Trophoblast cell (in vitro differentiated cells and primary cell): ENCODE data around the gene SEMA3C.

ENCODE experiments used
- DNase-seq, 2 donors: peaks; one replicate each; pipeline ENCODE4 v3.0.0-alpha.2; 2016
- H2AFZ ChIP-seq: 2 replicates; pipeline ENCODE4 v1.6.1; 2013; ENCODE audit warnings: low read length, moderate library complexity, mild to moderate bottlenecking; ENCODE audit not compliant: insufficient read depth, poor library complexity
- H2AK5ac ChIP-seq: 2 replicates; pipeline ENCODE4 v1.6.1; 2013; ENCODE audit warnings: mild to moderate bottlenecking, low read length
- H2BK120ac ChIP-seq: 2 replicates; pipeline ENCODE4 v1.6.1; 2013; ENCODE audit warnings: low read length, mild to moderate bottlenecking, moderate library complexity; ENCODE audit not compliant: insufficient read depth, poor library complexity
- H2BK12ac ChIP-seq: 2 replicates; pipeline ENCODE4 v1.6.1; 2013; ENCODE audit warnings: mild to moderate bottlenecking, low read length, moderate library complexity
- H2BK5ac ChIP-seq: 2 replicates; pipeline ENCODE4 v1.6.1; 2013; ENCODE audit warnings: low read length, low read depth, moderate library complexity, mild to moderate bottlenecking; ENCODE audit not compliant: poor library complexity
- H3K14ac ChIP-seq: 2 replicates; pipeline ENCODE4 v1.6.1; 2013; ENCODE audit warnings: mild to moderate bottlenecking, low read length
- H3K18ac ChIP-seq: 2 replicates; pipeline ENCODE4 v1.6.1; 2013; ENCODE audit warnings: mild to moderate bottlenecking, low read length
- H3K23ac ChIP-seq: 2 replicates; pipeline ENCODE4 v1.6.1; 2013; ENCODE audit warnings: low read length
- H3K27ac ChIP-seq: 2 replicates; pipeline ENCODE4 v1.5.1; 2013; ENCODE audit warnings: low read depth, mild to moderate bottlenecking, inconsistent platforms, low read length, moderate library complexity
- H3K27me3 ChIP-seq: 2 replicates; pipeline ENCODE4 v1.6.1; 2013; ENCODE audit warnings: inconsistent platforms, mild to moderate bottlenecking, low read length, moderate library complexity; ENCODE audit not compliant: insufficient read depth
- H3K36me3 ChIP-seq, 2 experiments: 1 replicate in 1 of 2; 2 replicates in 1 of 2; pipeline ENCODE4 v1.6.1; 2013; ENCODE audit warnings: low read length in 2 of 2, mild to moderate bottlenecking in 2 of 2, moderate library complexity in 1 of 2; ENCODE audit not compliant: insufficient read depth in 2 of 2, control insufficient read depth in 1 of 2
- H3K4ac ChIP-seq: 2 replicates; pipeline ENCODE4 v1.6.1; 2013; ENCODE audit warnings: low read depth, mild to moderate bottlenecking, low read length, moderate library complexity
- H3K4me1 ChIP-seq, 2 experiments: 1 replicate in 1 of 2; 2 replicates in 1 of 2; pipeline ENCODE4 v1.6.1; 2013; ENCODE audit warnings: low read length in 2 of 2, mild to moderate bottlenecking in 2 of 2, moderate library complexity in 1 of 2; ENCODE audit not compliant: insufficient read depth in 2 of 2, control insufficient read depth in 1 of 2
- H3K4me2 ChIP-seq: 2 replicates; pipeline ENCODE4 v1.6.1; 2013; ENCODE audit warnings: inconsistent platforms, mild to moderate bottlenecking, low read length, moderate library complexity
- H3K4me3 ChIP-seq: 2 replicates; pipeline ENCODE4 v1.5.1; 2013; ENCODE audit warnings: mild to moderate bottlenecking, low read depth, low read length, inconsistent platforms
- H3K79me1 ChIP-seq: one replicate; pipeline ENCODE4 v1.6.1; 2013; ENCODE audit warnings: low read length
- H3K79me2 ChIP-seq: 2 replicates; pipeline ENCODE4 v1.6.1; 2013; ENCODE audit warnings: low read length, mild to moderate bottlenecking; ENCODE audit not compliant: control insufficient read depth, insufficient read depth, poor library complexity
- H3K9ac ChIP-seq: 2 replicates; pipeline ENCODE4 v1.6.1; 2013; ENCODE audit warnings: mild to moderate bottlenecking, low read length
- H3K9me3 ChIP-seq: 2 replicates; pipeline ENCODE4 v1.6.1; 2013; ENCODE audit warnings: low read depth, mild to moderate bottlenecking, control low read depth, inconsistent platforms, low read length; ENCODE audit not compliant: insufficient read depth
- H4K12ac ChIP-seq: 2 replicates; pipeline ENCODE4 v1.6.1; 2013; ENCODE audit warnings: low read depth, mild to moderate bottlenecking, low read length, moderate library complexity
- H4K8ac ChIP-seq: 2 replicates; pipeline ENCODE4 v1.6.1; 2013; ENCODE audit warnings: low read depth, mild to moderate bottlenecking, low read length, moderate library complexity
- H4K91ac ChIP-seq: one replicate; pipeline ENCODE4 v1.6.1; 2013; ENCODE audit warnings: low read depth, mild to moderate bottlenecking, low read length, moderate library complexity
- WGBS: extraction: QIAGEN DNeasy Blood & Tissue Kit; methylation state at CpG from one replicate; pipeline ENCODE4 v1.1.7; 2013; ENCODE audit warnings: missing lambda C conversion rate; ENCODE audit not compliant: insufficient read length, insufficient coverage; ENCODE audit errors: extremely low coverage; 5-methylcytosine and 5-hydroxymethylcytosine counted together

The SEMA3C gene

GRCh38 chr7:80773787-80774508 is 144.9 kb downstream of the SEMA3C start:
- DNase-seq: no peak
- Histone ChIP-seq H2BK120ac (no peak overlapping the region), H3K4me1 (no peaks in the 10 kb centered on the region), H4K12ac (no peak overlapping the region), H2AK5ac (no peak overlapping the region), H3K4me3 (no peak overlapping the region), H3K79me1 (no peaks in the 10 kb centered on the region), H3K9ac (no peak overlapping the region), H2BK5ac (no peak overlapping the region), H3K27me3 (no peaks in the 10 kb centered on the region), H2BK12ac (no peak overlapping the region), H4K91ac (no peak overlapping the region), H3K23ac (no peak overlapping the region), H3K4me2 (no peak overlapping the region), H3K79me2 (no peaks in the 10 kb centered on the region), H2AFZ (no peak overlapping the region), H3K27ac (no peak overlapping the region), H3K4ac (no peak overlapping the region), H3K36me3 (no peaks in the 10 kb centered on the region), H3K9me3 (no peaks in the 10 kb centered on the region), H4K8ac (no peak overlapping the region), H3K14ac (no peak overlapping the region), H3K18ac (no peak overlapping the region)
- no CpG with 5 or more reads among the region's 1 CpG for WGBS

- no peak overlapping the region for H3K27ac ChIP-seq
- no peaks in the 10 kb centered on the region for H3K79me1 ChIP-seq
These were observed 146.4 kb downstream of the SEMA3C start for GRCh38 chr7:80772347-80772993.

GRCh38 chr7:80771523-80771922 is 147.3 kb downstream of the SEMA3C start:
- no peak for DNase-seq
- Histone ChIP-seq H3K18ac (no peak overlapping the region), H4K91ac (no peak overlapping the region), H3K27me3 (no peaks in the 10 kb centered on the region), H3K9ac (peak overlapping the region; percentile 12), H2BK120ac (peak overlapping the region; percentile 51), H3K4ac (no peak overlapping the region), H2BK12ac (no peak overlapping the region), H3K79me2 (no peaks in the 10 kb centered on the region), H3K14ac (no peak overlapping the region), H2BK5ac (no peak overlapping the region), H4K8ac (peak overlapping the region; percentile 7), H3K4me1 (no peaks in the 10 kb centered on the region), H3K23ac (no peak overlapping the region), H3K9me3 (no peaks in the 10 kb centered on the region), H2AFZ (no peak overlapping the region), H3K36me3 (no peaks in the 10 kb centered on the region), H3K27ac (no peak overlapping the region), H3K4me3 (no peak overlapping the region), H4K12ac (no peak overlapping the region), H3K4me2 (no peak overlapping the region), H3K79me1 (no peaks in the 10 kb centered on the region), H2AK5ac (no peak overlapping the region)
- WGBS: no CpG with 5 or more reads among the region's 4 CpGs

More at GRCh38 chr7:80772347-80772993, 146.4 kb downstream of the SEMA3C start:
- Histone ChIP-seq H3K4ac (no peak overlapping the region), H3K36me3 (no peaks in the 10 kb centered on the region), H2AK5ac (no peak overlapping the region), H3K23ac (no peak overlapping the region), H4K91ac (no peak overlapping the region), H2BK5ac (no peak overlapping the region), H2BK12ac (no peak overlapping the region), H3K4me2 (no peak overlapping the region), H3K18ac (no peak overlapping the region), H3K4me3 (no peak overlapping the region), H4K12ac (no peak overlapping the region), H3K9me3 (no peaks in the 10 kb centered on the region), H2BK120ac (no peak overlapping the region), H2AFZ (no peak overlapping the region), H4K8ac (no peak overlapping the region), H3K9ac (no peak overlapping the region), H3K79me2 (no peaks in the 10 kb centered on the region), H3K14ac (no peak overlapping the region), H3K4me1 (no peaks in the 10 kb centered on the region), H3K27me3 (no peaks in the 10 kb centered on the region)
- no peak for DNase-seq
- WGBS: no CpG with 5 or more reads among the region's 2 CpGs

GRCh38 chr7:80770675-80771081 is 148.2 kb downstream of the SEMA3C start:
- no peak overlapping the region for H3K18ac ChIP-seq
- H2AFZ ChIP-seq: no peak overlapping the region
- H3K36me3 ChIP-seq: no peaks in the 10 kb centered on the region
- no peak overlapping the region for H3K4me2 ChIP-seq
- H4K8ac ChIP-seq: no peak overlapping the region
- H3K9me3 ChIP-seq: no peaks in the 10 kb centered on the region
- no peak overlapping the region for H3K4ac ChIP-seq
- no peak overlapping the region for H3K4me3 ChIP-seq
- H3K79me2 ChIP-seq: no peaks in the 10 kb centered on the region
- no peak overlapping the region for H3K23ac ChIP-seq
- no peak overlapping the region for H2BK120ac ChIP-seq
- H3K4me1 ChIP-seq: no peaks in the 10 kb centered on the region
- no peak overlapping the region for H4K12ac ChIP-seq
- H3K27ac ChIP-seq: no peak overlapping the region
- H3K14ac ChIP-seq: no peak overlapping the region
- H2AK5ac ChIP-seq: no peak overlapping the region
- WGBS: no CpG with 5 or more reads among the region's 2 CpGs
- no peak overlapping the region for H2BK12ac ChIP-seq
- H3K9ac ChIP-seq: no peak overlapping the region
- H3K79me1 ChIP-seq: no peaks in the 10 kb centered on the region
- H3K27me3 ChIP-seq: no peaks in the 10 kb centered on the region
- H4K91ac ChIP-seq: no peak overlapping the region
- H2BK5ac ChIP-seq: no peak overlapping the region
- peak in 1 of 2 donors; percentile 25 for DNase-seq
